Parathyroid adenoma (tissue), 2 donors: ENCODE measurements around the gene CFH.
"Not testable (repeated sequence)": the region's sequence is repeated elsewhere in the genome, so short reads cannot be mapped to it uniquely, and the experiment has no call there.

Source experiments
- H2AFZ ChIP-seq: fragments of 300-600 bp; sonication (generic); one replicate; pipeline ENCODE4 v1.7.0; 2017; ENCODE audit warnings: antibody characterized with exemption, mild to moderate bottlenecking
- H3K27ac ChIP-seq: fragments of 300-600 bp; sonication (generic); one replicate; pipeline ENCODE4 v1.7.0; 2017
- H3K27me3 ChIP-seq: fragments of 300-600 bp; sonication (generic); one replicate; pipeline ENCODE4 v1.7.0; 2017; ENCODE audit warnings: low read length; ENCODE audit not compliant: control insufficient read depth, insufficient read depth
- H3K36me3 ChIP-seq: fragments of 300-600 bp; sonication (generic); one replicate; pipeline ENCODE4 v1.7.0; 2017; ENCODE audit warnings: low read length; ENCODE audit not compliant: control insufficient read depth, insufficient read depth
- H3K4me1 ChIP-seq: fragments of 300-600 bp; sonication (generic); one replicate; pipeline ENCODE4 v1.7.0; 2017; ENCODE audit warnings: control low read depth
- H3K4me2 ChIP-seq: fragments of 300-600 bp; sonication (generic); one replicate; pipeline ENCODE4 v1.7.0; 2017; ENCODE audit warnings: low read length
- H3K4me3 ChIP-seq: fragments of 300-600 bp; sonication (generic); one replicate; pipeline ENCODE4 v1.7.0; 2017; ENCODE audit warnings: low read depth, low read length
- H3K79me2 ChIP-seq: fragments of 300-600 bp; sonication (generic); one replicate; pipeline ENCODE4 v1.7.0; 2017; ENCODE audit warnings: control low read depth
- H3K9ac ChIP-seq: fragments of 300-600 bp; sonication (generic); one replicate; pipeline ENCODE4 v1.7.0; 2017; ENCODE audit warnings: mild to moderate bottlenecking
- H3K9me3 ChIP-seq: fragments of 300-600 bp; sonication (generic); one replicate; pipeline ENCODE4 v1.7.0; 2017; ENCODE audit warnings: low read length; ENCODE audit not compliant: control insufficient read depth
- CTCF ChIP-seq: fragments of 300-600 bp; sonication (generic); IDR thresholded peaks from one replicate; pipeline ENCODE4 v1.7.0; 2017; ENCODE audit warnings: antibody characterized with exemption, mild to moderate bottlenecking
- donor health status: primary hyperparathyroidism.

Gene CFH

GRCh38 chr1:196732526-196732925 is 80.7 kb downstream of the CFH start:
- TF ChIP-seq CTCF, result no peak
- H3K4me2 ChIP-seq, result no peak overlapping the region
- H3K9me3 ChIP-seq, result no peaks in the 10 kb centered on the region
- H3K27ac ChIP-seq, result no peak overlapping the region
- no peaks in the 10 kb centered on the region for H3K27me3 ChIP-seq
- no peaks in the 10 kb centered on the region for H3K36me3 ChIP-seq
- H3K9ac ChIP-seq, result no peak overlapping the region
- no peak overlapping the region for H2AFZ ChIP-seq
- no peaks in the 10 kb centered on the region for H3K79me2 ChIP-seq
- H3K4me1 ChIP-seq, result no peaks in the 10 kb centered on the region
- H3K4me3 ChIP-seq, result no peak overlapping the region

GRCh38 chr1:196733091-196733970 is 81.5 kb downstream of the CFH start:
- Histone ChIP-seq H3K36me3 (no peaks in the 10 kb centered on the region), H3K4me2 (no peak overlapping the region), H3K4me3 (no peak overlapping the region), H3K27ac (no peak overlapping the region), H3K9me3 (no peaks in the 10 kb centered on the region), H3K4me1 (no peaks in the 10 kb centered on the region), H3K27me3 (no peaks in the 10 kb centered on the region), H3K9ac (no peak overlapping the region), H2AFZ (no peak overlapping the region), H3K79me2 (no peaks in the 10 kb centered on the region)
- TF ChIP-seq CTCF, result no peak

- H3K79me2 ChIP-seq, result no peaks in the 10 kb centered on the region
- H3K27ac ChIP-seq, result no peak overlapping the region
- no peak overlapping the region for H3K9ac ChIP-seq
- H3K36me3 ChIP-seq, result no peaks in the 10 kb centered on the region
- no peaks in the 10 kb centered on the region for H3K27me3 ChIP-seq
- no peak overlapping the region for H3K4me2 ChIP-seq
- H3K4me3 ChIP-seq, result no peak overlapping the region
- H3K4me1 ChIP-seq, result no peaks in the 10 kb centered on the region
- H3K9me3 ChIP-seq, result no peaks in the 10 kb centered on the region
- no peak overlapping the region for H2AFZ ChIP-seq
- no peak for TF ChIP-seq CTCF
Measured at GRCh38 chr1:196734006-196734405, 82.2 kb downstream of the CFH start.

GRCh38 chr1:196734460-196734859 is 82.6 kb downstream of the CFH start:
- no peaks in the 10 kb centered on the region for H3K79me2 ChIP-seq
- H3K9ac ChIP-seq, result no peak overlapping the region
- H3K4me2 ChIP-seq, result no peak overlapping the region
- TF ChIP-seq CTCF, result no peak
- no peaks in the 10 kb centered on the region for H3K9me3 ChIP-seq
- H2AFZ ChIP-seq, result no peak overlapping the region
- H3K4me3 ChIP-seq, result no peak overlapping the region
- H3K27me3 ChIP-seq, result no peaks in the 10 kb centered on the region
- H3K27ac ChIP-seq, result no peak overlapping the region
- no peaks in the 10 kb centered on the region for H3K36me3 ChIP-seq
- no peaks in the 10 kb centered on the region for H3K4me1 ChIP-seq

GRCh38 chr1:196738730-196739129 is 86.9 kb downstream of the CFH start:
- no peak overlapping the region for H3K4me2 ChIP-seq
- no peak overlapping the region for H3K27ac ChIP-seq
- no peak overlapping the region for H3K9ac ChIP-seq
- H3K27me3 ChIP-seq, result no peaks in the 10 kb centered on the region
- H3K79me2 ChIP-seq, result no peaks in the 10 kb centered on the region
- no peaks in the 10 kb centered on the region for H3K4me1 ChIP-seq
- no peaks in the 10 kb centered on the region for H3K9me3 ChIP-seq
- no peak overlapping the region for H3K4me3 ChIP-seq
- no peaks in the 10 kb centered on the region for H3K36me3 ChIP-seq
- H2AFZ ChIP-seq, result no peak overlapping the region
- TF ChIP-seq CTCF, result no peak

GRCh38 chr1:196743244-196743643 is 91.4 kb downstream of the CFH start:
- H3K27me3 ChIP-seq, H3K4me2 ChIP-seq, H3K9ac ChIP-seq: not testable (repeated sequence)

More at GRCh38 chr1:196743244-196743643, 91.4 kb downstream of the CFH start:
- H3K79me2 ChIP-seq, H3K36me3 ChIP-seq, H2AFZ ChIP-seq, H3K9me3 ChIP-seq, H3K4me3 ChIP-seq, H3K27ac ChIP-seq, H3K4me1 ChIP-seq: not testable (repeated sequence)
